ENCODE measurements around the gene ABCB7.
A peak's percentile ranks its signal among the peaks of the same experiment; 100 is the strongest.
"Not testable (repeated sequence)": the region's sequence is repeated elsewhere in the genome, so short reads cannot be mapped to it uniquely, and the experiment has no call there.

The ABCB7 gene

DNA sequence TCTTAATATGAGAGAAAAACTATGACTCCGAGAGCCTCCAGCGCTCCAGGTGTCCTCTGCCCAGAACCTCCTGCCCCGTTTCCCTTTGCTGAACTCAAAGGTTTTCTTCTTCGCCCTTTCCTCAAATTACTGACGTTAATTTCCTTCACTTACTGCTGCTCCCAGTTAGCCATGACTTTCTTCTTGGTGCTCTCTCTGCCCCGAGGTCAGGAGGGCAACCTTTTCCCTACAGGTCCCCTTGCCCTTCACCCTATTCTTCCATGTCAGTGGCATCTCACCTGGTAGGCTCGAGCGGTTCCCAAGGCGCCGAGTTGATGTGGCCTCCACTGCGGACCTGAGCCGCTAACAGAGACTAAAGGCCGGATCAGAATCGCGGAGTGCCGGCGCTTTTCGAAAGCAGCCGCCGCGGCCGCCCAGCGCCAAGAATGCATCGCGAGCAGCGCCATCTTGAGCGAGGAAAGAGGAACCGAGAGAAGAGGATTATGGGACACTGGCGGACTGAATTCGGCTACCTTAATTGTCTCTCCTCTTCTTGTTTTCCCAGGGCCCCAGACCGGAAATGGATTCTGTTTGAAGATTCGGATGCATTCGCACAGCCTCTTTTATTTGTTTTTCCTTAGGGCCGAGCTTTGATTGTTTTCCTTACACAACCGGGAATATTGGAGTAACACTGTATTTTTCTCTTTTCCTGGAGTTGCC, at the start of gene ABCB7:
Gene ABCB7, minus strand, starts transcription at position 457 of the 699 bp plus-strand sequence. Its CDS starts 11 bp downstream, at position 446.
- Mint-ChIP-seq H3K27ac (peak within 1 kb of the TSS; percentile 99), H3K27me3 (ENCODE audit: low read depth, poor library complexity) (no peaks in the 10 kb centered on the region), H3K9me3 (peaks cover 28% of the 10 kb centered on the region), H3K4me3 (peak within 1 kb of the TSS; percentile 97), H3K36me3 (ENCODE audit: low read depth) (no peaks in the 10 kb centered on the region), H3K4me1 (peaks cover 27% of the 10 kb centered on the region)
- peak; percentile 62 for DNase-seq
- TF ChIP-seq, protein P1, sequence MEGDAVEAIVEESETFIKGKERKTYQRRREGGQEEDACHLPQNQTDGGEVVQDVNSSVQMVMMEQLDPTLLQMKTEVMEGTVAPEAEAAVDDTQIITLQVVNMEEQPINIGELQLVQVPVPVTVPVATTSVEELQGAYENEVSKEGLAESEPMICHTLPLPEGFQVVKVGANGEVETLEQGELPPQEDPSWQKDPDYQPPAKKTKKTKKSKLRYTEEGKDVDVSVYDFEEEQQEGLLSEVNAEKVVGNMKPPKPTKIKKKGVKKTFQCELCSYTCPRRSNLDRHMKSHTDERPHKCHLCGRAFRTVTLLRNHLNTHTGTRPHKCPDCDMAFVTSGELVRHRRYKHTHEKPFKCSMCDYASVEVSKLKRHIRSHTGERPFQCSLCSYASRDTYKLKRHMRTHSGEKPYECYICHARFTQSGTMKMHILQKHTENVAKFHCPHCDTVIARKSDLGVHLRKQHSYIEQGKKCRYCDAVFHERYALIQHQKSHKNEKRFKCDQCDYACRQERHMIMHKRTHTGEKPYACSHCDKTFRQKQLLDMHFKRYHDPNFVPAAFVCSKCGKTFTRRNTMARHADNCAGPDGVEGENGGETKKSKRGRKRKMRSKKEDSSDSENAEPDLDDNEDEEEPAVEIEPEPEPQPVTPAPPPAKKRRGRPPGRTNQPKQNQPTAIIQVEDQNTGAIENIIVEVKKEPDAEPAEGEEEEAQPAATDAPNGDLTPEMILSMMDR (IDR thresholded peaks at IDR 0.05): no peak

DNA sequence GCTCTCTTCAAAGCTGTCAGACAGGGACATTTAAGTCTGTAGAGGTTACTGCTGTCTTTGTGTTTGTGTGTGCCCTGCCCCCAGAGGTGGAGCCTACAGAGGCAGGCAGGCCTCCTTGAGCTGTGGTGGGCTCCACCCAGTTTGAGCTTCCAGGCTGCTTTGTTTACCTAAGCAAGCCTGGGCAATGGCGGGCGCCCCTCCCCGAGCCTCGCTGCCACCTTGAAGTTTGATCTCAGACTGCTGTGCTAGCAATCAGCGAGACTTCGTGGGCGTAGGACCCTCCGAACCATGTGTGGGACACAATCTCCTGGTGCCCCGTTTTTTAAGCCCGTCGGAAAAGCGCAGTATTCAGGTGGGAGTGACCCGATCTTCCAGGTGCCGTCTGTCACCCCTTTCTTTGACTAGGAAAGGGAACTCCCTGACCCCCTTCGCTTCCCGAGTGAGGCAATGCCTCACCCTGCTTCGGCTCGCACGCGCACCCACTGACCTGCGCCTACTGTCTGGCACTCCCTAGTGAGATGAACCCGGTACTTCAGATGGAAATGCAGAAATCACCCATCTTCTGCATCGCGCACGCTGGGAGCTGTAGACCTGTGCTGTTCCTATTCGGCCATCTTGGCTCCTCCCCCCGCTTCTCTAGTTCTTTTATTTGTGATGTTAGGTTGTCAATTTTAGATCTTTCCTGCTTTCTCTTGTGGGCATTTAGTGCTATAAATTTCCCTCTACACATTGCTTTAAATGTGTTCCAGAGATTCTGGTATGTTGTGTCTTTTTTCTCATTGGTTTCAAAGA, 32.5 kb upstream of the ABCB7 start:
- H3K27ac Mint-ChIP-seq; DNase-seq; H3K36me3 Mint-ChIP-seq (ENCODE audit: low read depth); H3K4me1 Mint-ChIP-seq; H3K4me3 Mint-ChIP-seq; H3K27me3 Mint-ChIP-seq (ENCODE audit: low read depth, poor library complexity): not testable (repeated sequence)
- H3K9me3 Mint-ChIP-seq: peaks cover 78% of the 10 kb centered on the region

GRCh38 chrX:75181721-75182120, 25.6 kb upstream of the ABCB7 start:
- DNase-seq: no peak
- H3K4me3 Mint-ChIP-seq: no peak overlapping the region
- no peaks in the 10 kb centered on the region for H3K27me3 Mint-ChIP-seq (ENCODE audit: low read depth, poor library complexity)
- no peaks in the 10 kb centered on the region for H3K4me1 Mint-ChIP-seq
- H3K36me3 Mint-ChIP-seq (ENCODE audit: low read depth): no peaks in the 10 kb centered on the region
- TF ChIP-seq, protein P1 (IDR thresholded peaks at IDR 0.05): no peak
- peaks cover 60% of the 10 kb centered on the region for H3K9me3 Mint-ChIP-seq
- no peak overlapping the region for H3K27ac Mint-ChIP-seq

- H3K27me3 Mint-ChIP-seq (ENCODE audit: low read depth, poor library complexity); H3K36me3 Mint-ChIP-seq (ENCODE audit: low read depth); H3K4me3 Mint-ChIP-seq; H3K4me1 Mint-ChIP-seq; H3K27ac Mint-ChIP-seq; DNase-seq: not testable (repeated sequence)
- peaks cover 61% of the 10 kb centered on the region for H3K9me3 Mint-ChIP-seq
Observed at GRCh38 chrX:75179536-75180293, 23.6 kb upstream of the ABCB7 start.

- H3K4me3 Mint-ChIP-seq: not testable (repeated sequence)
Observed at GRCh38 chrX:75172257-75172890, 16.3 kb upstream of the ABCB7 start.

GRCh38 chrX:75158054-75158453, 2.0 kb upstream of the ABCB7 start:
- Mint-ChIP-seq H3K27me3 (ENCODE audit: low read depth, poor library complexity) (no peaks in the 10 kb centered on the region), H3K4me3 (no peak overlapping the region), H3K9me3 (peaks cover 29% of the 10 kb centered on the region), H3K36me3 (ENCODE audit: low read depth) (no peaks in the 10 kb centered on the region), H3K27ac (no peak overlapping the region), H3K4me1 (peaks cover 27% of the 10 kb centered on the region)
- TF ChIP-seq, protein P1 (IDR thresholded peaks at IDR 0.05): no peak
- no peak for DNase-seq

More at GRCh38 chrX:75172257-75172890, 16.3 kb upstream of the ABCB7 start:
- H3K36me3 Mint-ChIP-seq (ENCODE audit: low read depth); H3K27me3 Mint-ChIP-seq (ENCODE audit: low read depth, poor library complexity); H3K4me1 Mint-ChIP-seq; DNase-seq: not testable (repeated sequence)
- H3K27ac Mint-ChIP-seq: peak overlapping the region; percentile 87
- peaks cover 74% of the 10 kb centered on the region for H3K9me3 Mint-ChIP-seq

DNA sequence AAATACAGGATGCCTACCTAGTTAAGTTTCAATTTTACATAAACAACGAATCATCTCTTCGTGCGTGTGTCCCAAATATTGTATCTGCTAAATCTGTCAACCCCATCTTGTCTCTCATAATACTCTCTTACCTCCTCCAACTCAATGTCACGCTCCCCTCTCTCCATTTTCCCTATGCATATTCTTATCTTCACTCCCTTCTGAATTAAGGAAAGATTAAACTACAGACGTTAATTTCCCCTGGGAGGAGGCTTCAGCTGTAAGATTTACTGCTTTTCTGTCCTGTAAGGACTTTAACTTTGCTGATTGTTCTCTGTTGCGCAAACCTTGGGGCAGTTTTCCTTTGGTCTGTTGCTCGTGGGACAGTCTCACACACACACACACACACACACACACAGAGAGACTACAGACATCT, 455 bp upstream of the ABCB7 start:
- Mint-ChIP-seq H3K27ac (peak overlapping the region; percentile 99), H3K4me1 (peaks cover 27% of the 10 kb centered on the region), H3K27me3 (ENCODE audit: low read depth, poor library complexity) (no peaks in the 10 kb centered on the region), H3K36me3 (ENCODE audit: low read depth) (no peaks in the 10 kb centered on the region), H3K9me3 (peaks cover 28% of the 10 kb centered on the region), H3K4me3 (peak overlapping the region; percentile 97)
- TF ChIP-seq, protein P1 (IDR thresholded peaks at IDR 0.05): no peak
- no peak for DNase-seq

Measured in nephron progenitor cell (in vitro differentiated cells).